Measurements from ENCODE around the gene MRM1. TPM values are rescaled to one million over a fixed set of nuclear protein-coding genes. Genes with fewer than 3 reads are reported as not detected.

MRM1 gene
- total RNA-seq, 2 donors from 2014 or later = 3.7 to 6.3 TPM

GRCh38 chr17:36592316-36592715 lies 9.1 kb upstream of the MRM1 start:
- Histone ChIP-seq H3K9me3 (no peaks in the 10 kb centered on the region), H3K27me3 (no peaks in the 10 kb centered on the region), H3K27ac (peak overlapping the region; percentile 52 to 76), H3K36me3 (peaks cover 25% of the 10 kb centered on the region), H3K4me1 (peaks cover 0 to 29% of the 10 kb centered on the region in 2 donors), H3K4me3 (peak overlapping the region; percentile 54 to 97)
- no peak for DNase-seq (ENCODE audit: low spot score)
- TF ChIP-seq CTCF (IDR thresholded peaks at IDR 0.05) = no peak

GRCh38 chr17:36592716-36593321 lies 8.6 kb upstream of the MRM1 start:
- no peak for DNase-seq (ENCODE audit: low spot score)
- peak overlapping the region in 1 of 2 donors; percentile 76 for H3K27ac ChIP-seq
- H3K4me3 ChIP-seq = peak overlapping the region; percentile 54 to 97
- H3K27me3 ChIP-seq = no peaks in the 10 kb centered on the region
- peaks cover 20% of the 10 kb centered on the region for H3K36me3 ChIP-seq
- TF ChIP-seq CTCF (IDR thresholded peaks at IDR 0.05) = no peak
- H3K9me3 ChIP-seq = no peaks in the 10 kb centered on the region
- peaks cover 0 to 29% of the 10 kb centered on the region in 2 donors for H3K4me1 ChIP-seq

- peaks cover 0 to 29% of the 10 kb centered on the region in 2 donors for H3K4me1 ChIP-seq
- H3K4me3 ChIP-seq = no peak overlapping the region
- peaks cover 10% of the 10 kb centered on the region for H3K36me3 ChIP-seq
- no peaks in the 10 kb centered on the region for H3K27me3 ChIP-seq
- peak overlapping the region in 1 of 2 donors; percentile 18 for H3K27ac ChIP-seq
- TF ChIP-seq CTCF (IDR thresholded peaks at IDR 0.05) = no peak
- DNase-seq (ENCODE audit: low spot score) = no peak
- no peaks in the 10 kb centered on the region for H3K9me3 ChIP-seq
Observed at GRCh38 chr17:36593656-36594316, 7.6 kb upstream of the MRM1 start.

GRCh38 chr17:36594626-36595401 lies 6.6 kb upstream of the MRM1 start:
- no peaks in the 10 kb centered on the region for H3K9me3 ChIP-seq
- H3K4me3 ChIP-seq = no peak overlapping the region
- no peaks in the 10 kb centered on the region for H3K27me3 ChIP-seq
- H3K4me1 ChIP-seq = peaks cover 0 to 29% of the 10 kb centered on the region in 2 donors
- no peaks in the 10 kb centered on the region for H3K36me3 ChIP-seq
- no peak for TF ChIP-seq CTCF (IDR thresholded peaks at IDR 0.05)
- DNase-seq (ENCODE audit: low spot score) = no peak
- no peak overlapping the region for H3K27ac ChIP-seq

- no peak overlapping the region for H3K27ac ChIP-seq
- no peaks in the 10 kb centered on the region for H3K36me3 ChIP-seq
- DNase-seq (ENCODE audit: low spot score) = no peak
- H3K27me3 ChIP-seq = no peaks in the 10 kb centered on the region
- H3K4me3 ChIP-seq = no peak overlapping the region
- no peaks in the 10 kb centered on the region for H3K9me3 ChIP-seq
- H3K4me1 ChIP-seq = peaks cover 0 to 31% of the 10 kb centered on the region in 2 donors
- no peak for TF ChIP-seq CTCF (IDR thresholded peaks at IDR 0.05)
Observed at GRCh38 chr17:36597226-36597625, 4.2 kb upstream of the MRM1 start.
